H1 (cell line): ENCODE results near the gene DIPK1C. TPM values are rescaled to one million over a fixed set of nuclear protein-coding genes. Genes with fewer than 3 reads are reported as not detected.

Source experiments
- GABPA ChIP-seq: IDR thresholded peaks from 2 replicates; pipeline ENCODE4 v1.6.1; 2011; ENCODE audit warnings: mild to moderate bottlenecking, low read length, moderate library complexity, borderline replicate concordance; ENCODE audit not compliant: insufficient read depth
- GTF2F1 ChIP-seq: IDR thresholded peaks from 2 replicates; pipeline ENCODE4 v1.6.1; 2012; ENCODE audit warnings: low read depth, low read length, improper control_type of control experiment, borderline replicate concordance
- RXRA ChIP-seq: IDR thresholded peaks from 2 replicates; pipeline ENCODE4 v1.6.1; 2011; ENCODE audit warnings: low read depth, mild to moderate bottlenecking, low read length, moderate library complexity; ENCODE audit not compliant: insufficient read depth
- SIX5 ChIP-seq: IDR thresholded peaks from 2 replicates; pipeline ENCODE4 v1.6.1; 2011; ENCODE audit warnings: mild to moderate bottlenecking, low read depth, low read length
- polyA plus RNA-seq, 7 experiments: library from polyadenylated mRNA; depleted of rRNA in 3 of 7; stranded (reverse) in 5 of 7; unstranded in 2 of 7; fragments of >200 nt in 5 of 7; fragments of 200-250 nt in 2 of 7; gene quantifications; 1 replicate in 5 of 7; 2 replicates in 1 of 7; 4 replicates in 1 of 7; pipeline versions ENCODE4 v1.2.1 to v1.2.3, GENCODE V29; 2011 to 2013; ENCODE audit warnings: missing spikeins in 2 of 7, mixed read lengths in 2 of 7
- total RNA-seq: library from RNA; stranded (reverse); fragmentation: NEBNext Ultra II Directional; extraction: Animal tissue kit (Norgen Biotek cat#: 25700); gene quantifications from 2 replicates; pipeline ENCODE4 v1.2.1, GENCODE V29; 2021
- TF ChIP-seq, protein P1 (sequence below): fragments of 300-600 bp; sonication (generic); IDR thresholded peaks from 2 replicates; pipeline ENCODE4 v1.7.1; 2012; ENCODE audit warnings: low read length, moderate library complexity, mild to moderate bottlenecking, inconsistent platforms; ENCODE audit not compliant: insufficient replicate concordance

DIPK1C gene
- total and polyA plus RNA-seq, 2 of the 8 experiments (the other 6 are each of a cell fraction or from before 2014, with no cell fraction given), result 0.08 TPM; not detected in 1

DNA sequence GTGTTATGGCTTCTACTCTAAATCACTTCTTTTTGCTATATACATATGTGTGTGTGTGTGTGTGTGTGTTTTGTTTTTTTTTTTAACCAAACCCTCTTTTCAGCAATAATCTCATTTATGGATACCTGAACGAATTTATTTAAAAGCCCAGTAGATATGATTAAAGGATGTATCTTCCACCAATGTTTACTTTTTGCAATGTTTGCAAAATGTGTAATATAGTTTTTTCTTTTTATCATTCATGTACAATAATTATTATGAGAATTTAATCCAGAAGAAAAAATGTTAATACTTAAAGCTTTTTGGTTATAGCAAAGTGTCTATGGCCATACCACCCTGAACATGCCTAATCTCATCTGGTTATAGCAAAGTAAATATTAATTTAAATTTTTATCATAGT lies 37.4 kb upstream of the DIPK1C start (continued):
- TF ChIP-seq, protein P1, sequence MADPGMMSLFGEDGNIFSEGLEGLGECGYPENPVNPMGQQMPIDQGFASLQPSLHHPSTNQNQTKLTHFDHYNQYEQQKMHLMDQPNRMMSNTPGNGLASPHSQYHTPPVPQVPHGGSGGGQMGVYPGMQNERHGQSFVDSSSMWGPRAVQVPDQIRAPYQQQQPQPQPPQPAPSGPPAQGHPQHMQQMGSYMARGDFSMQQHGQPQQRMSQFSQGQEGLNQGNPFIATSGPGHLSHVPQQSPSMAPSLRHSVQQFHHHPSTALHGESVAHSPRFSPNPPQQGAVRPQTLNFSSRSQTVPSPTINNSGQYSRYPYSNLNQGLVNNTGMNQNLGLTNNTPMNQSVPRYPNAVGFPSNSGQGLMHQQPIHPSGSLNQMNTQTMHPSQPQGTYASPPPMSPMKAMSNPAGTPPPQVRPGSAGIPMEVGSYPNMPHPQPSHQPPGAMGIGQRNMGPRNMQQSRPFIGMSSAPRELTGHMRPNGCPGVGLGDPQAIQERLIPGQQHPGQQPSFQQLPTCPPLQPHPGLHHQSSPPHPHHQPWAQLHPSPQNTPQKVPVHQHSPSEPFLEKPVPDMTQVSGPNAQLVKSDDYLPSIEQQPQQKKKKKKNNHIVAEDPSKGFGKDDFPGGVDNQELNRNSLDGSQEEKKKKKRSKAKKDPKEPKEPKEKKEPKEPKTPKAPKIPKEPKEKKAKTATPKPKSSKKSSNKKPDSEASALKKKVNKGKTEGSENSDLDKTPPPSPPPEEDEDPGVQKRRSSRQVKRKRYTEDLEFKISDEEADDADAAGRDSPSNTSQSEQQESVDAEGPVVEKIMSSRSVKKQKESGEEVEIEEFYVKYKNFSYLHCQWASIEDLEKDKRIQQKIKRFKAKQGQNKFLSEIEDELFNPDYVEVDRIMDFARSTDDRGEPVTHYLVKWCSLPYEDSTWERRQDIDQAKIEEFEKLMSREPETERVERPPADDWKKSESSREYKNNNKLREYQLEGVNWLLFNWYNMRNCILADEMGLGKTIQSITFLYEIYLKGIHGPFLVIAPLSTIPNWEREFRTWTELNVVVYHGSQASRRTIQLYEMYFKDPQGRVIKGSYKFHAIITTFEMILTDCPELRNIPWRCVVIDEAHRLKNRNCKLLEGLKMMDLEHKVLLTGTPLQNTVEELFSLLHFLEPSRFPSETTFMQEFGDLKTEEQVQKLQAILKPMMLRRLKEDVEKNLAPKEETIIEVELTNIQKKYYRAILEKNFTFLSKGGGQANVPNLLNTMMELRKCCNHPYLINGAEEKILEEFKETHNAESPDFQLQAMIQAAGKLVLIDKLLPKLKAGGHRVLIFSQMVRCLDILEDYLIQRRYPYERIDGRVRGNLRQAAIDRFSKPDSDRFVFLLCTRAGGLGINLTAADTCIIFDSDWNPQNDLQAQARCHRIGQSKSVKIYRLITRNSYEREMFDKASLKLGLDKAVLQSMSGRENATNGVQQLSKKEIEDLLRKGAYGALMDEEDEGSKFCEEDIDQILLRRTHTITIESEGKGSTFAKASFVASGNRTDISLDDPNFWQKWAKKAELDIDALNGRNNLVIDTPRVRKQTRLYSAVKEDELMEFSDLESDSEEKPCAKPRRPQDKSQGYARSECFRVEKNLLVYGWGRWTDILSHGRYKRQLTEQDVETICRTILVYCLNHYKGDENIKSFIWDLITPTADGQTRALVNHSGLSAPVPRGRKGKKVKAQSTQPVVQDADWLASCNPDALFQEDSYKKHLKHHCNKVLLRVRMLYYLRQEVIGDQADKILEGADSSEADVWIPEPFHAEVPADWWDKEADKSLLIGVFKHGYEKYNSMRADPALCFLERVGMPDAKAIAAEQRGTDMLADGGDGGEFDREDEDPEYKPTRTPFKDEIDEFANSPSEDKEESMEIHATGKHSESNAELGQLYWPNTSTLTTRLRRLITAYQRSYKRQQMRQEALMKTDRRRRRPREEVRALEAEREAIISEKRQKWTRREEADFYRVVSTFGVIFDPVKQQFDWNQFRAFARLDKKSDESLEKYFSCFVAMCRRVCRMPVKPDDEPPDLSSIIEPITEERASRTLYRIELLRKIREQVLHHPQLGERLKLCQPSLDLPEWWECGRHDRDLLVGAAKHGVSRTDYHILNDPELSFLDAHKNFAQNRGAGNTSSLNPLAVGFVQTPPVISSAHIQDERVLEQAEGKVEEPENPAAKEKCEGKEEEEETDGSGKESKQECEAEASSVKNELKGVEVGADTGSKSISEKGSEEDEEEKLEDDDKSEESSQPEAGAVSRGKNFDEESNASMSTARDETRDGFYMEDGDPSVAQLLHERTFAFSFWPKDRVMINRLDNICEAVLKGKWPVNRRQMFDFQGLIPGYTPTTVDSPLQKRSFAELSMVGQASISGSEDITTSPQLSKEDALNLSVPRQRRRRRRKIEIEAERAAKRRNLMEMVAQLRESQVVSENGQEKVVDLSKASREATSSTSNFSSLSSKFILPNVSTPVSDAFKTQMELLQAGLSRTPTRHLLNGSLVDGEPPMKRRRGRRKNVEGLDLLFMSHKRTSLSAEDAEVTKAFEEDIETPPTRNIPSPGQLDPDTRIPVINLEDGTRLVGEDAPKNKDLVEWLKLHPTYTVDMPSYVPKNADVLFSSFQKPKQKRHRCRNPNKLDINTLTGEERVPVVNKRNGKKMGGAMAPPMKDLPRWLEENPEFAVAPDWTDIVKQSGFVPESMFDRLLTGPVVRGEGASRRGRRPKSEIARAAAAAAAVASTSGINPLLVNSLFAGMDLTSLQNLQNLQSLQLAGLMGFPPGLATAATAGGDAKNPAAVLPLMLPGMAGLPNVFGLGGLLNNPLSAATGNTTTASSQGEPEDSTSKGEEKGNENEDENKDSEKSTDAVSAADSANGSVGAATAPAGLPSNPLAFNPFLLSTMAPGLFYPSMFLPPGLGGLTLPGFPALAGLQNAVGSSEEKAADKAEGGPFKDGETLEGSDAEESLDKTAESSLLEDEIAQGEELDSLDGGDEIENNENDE, result no peak
- TF ChIP-seq GTF2F1 (no peak), RXRA (no peak), GABPA (no peak), SIX5 (no peak)
